Measurements from ENCODE around the gene CNTNAP5. TPM values are rescaled to one million over a fixed set of nuclear protein-coding genes. Genes with fewer than 3 reads are reported as not detected.

Gene CNTNAP5
- total and polyA plus RNA-seq, 2 of the 13 experiments (the other 11 are each of a cell fraction or from before 2014, with no cell fraction given): not detected

- WGBS (ENCODE audit: low lambda C conversion rate): 5% methylated on average over 1 of the region's 1 CpG
Measured at GRCh38 chr2:124308319-124309062, 283.4 kb downstream of the CNTNAP5 start.

GRCh38 chr2:124309563-124310138 lies 284.6 kb downstream of the CNTNAP5 start:
- H3K4me3 ChIP-seq (replicated peaks in 1 of 3; ENCODE audit: insufficient read depth in 1 of 3, low read depth in 2 of 3, low read length in 3 of 3): no peak overlapping the region
- TF ChIP-seq, protein P1, sequence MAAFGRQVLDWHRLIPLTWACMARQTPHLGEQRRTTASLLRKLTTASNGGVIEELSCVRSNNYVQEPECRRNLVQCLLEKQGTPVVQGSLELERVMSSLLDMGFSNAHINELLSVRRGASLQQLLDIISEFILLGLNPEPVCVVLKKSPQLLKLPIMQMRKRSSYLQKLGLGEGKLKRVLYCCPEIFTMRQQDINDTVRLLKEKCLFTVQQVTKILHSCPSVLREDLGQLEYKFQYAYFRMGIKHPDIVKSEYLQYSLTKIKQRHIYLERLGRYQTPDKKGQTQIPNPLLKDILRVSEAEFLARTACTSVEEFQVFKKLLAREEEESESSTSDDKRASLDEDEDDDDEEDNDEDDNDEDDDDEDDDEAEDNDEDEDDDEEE (CRISPR knock-in tag; IDR thresholded peaks at IDR 0.05): no peak
- no peak for TF ChIP-seq ZNF256 (CRISPR knock-in tag; conservative IDR thresholded peaks at IDR 0.05)
- TF ChIP-seq ZNF770 (CRISPR knock-in tag; IDR thresholded peaks at IDR 0.05): no peak
- no peak for TF ChIP-seq TRIM22 (IDR thresholded peaks at IDR 0.05)
- no peak for TF ChIP-seq EEA1 (CRISPR knock-in tag; IDR thresholded peaks at IDR 0.05; ENCODE audit: borderline replicate concordance)
- no peak for TF ChIP-seq NR2F6 (IDR thresholded peaks at IDR 0.05)
- no peak for TF ChIP-seq NR2F6 (CRISPR knock-in tag; IDR thresholded peaks at IDR 0.05)
- no peak for TF ChIP-seq ZNF878 (CRISPR knock-in tag; IDR thresholded peaks at IDR 0.05)
- no peak for TF ChIP-seq NFE2L1 (CRISPR knock-in tag; IDR thresholded peaks at IDR 0.05; ENCODE audit: borderline replicate concordance)
- TF ChIP-seq REL (CRISPR knock-in tag; conservative IDR thresholded peaks at IDR 0.05): no peak
- no peak for TF ChIP-seq MEIS2 (CRISPR knock-in tag; IDR thresholded peaks at IDR 0.05)
- TF ChIP-seq RFX3 (CRISPR knock-in tag; IDR thresholded peaks at IDR 0.05): no peak
- no peak for TF ChIP-seq ONECUT2 (CRISPR knock-in tag; IDR thresholded peaks at IDR 0.05)

More at GRCh38 chr2:124308319-124309062, 283.4 kb downstream of the CNTNAP5 start:
- TF ChIP-seq SATB2 (CRISPR knock-in tag; IDR thresholded peaks at IDR 0.05) (no peak), NFRKB (IDR thresholded peaks at IDR 0.05) (no peak), KDM2A (CRISPR knock-in tag; IDR thresholded peaks at IDR 0.05; ENCODE audit: borderline replicate concordance, low read depth) (no peak), SOX5 (CRISPR knock-in tag; IDR thresholded peaks at IDR 0.05; ENCODE audit: borderline replicate concordance) (no peak)
- no peaks in the 10 kb centered on the region for H3K4me1 ChIP-seq (ENCODE audit: insufficient read depth, low read length)
- in situ Hi-C loops (cut with HindIII; ENCODE audit: extremely low pct_ligation_motif_present, low pct_unique_long_range_greater_than_20kb) (no loop called here), intact Hi-C loops (cut with micrococcal nuclease; ENCODE audit: unreplicated experiment) (no loop called here)
- no peaks in the 10 kb centered on the region for H4K20me1 ChIP-seq (ENCODE audit: insufficient read depth, low read length)
- FAIRE-seq (no peak), ATAC-seq (no peak), DNase-seq (ENCODE audit: low spot score) (no peak)
- CTCF ChIA-PET (ENCODE audit: low intra/inter-chr PET ratio, low total read pairs): no interaction called here
- H2AFZ ChIP-seq (ENCODE audit: low read length): no peak overlapping the region
- no peak overlapping the region for H3K4me3 ChIP-seq (replicated peaks in 1 of 3; ENCODE audit: insufficient read depth in 1 of 3, low read depth in 2 of 3, low read length in 3 of 3)
- no peak overlapping the region for H3K27ac ChIP-seq (ENCODE audit: extremely low read length, insufficient read depth, low read length)
- H3K9ac ChIP-seq (ENCODE audit: insufficient read depth, low read depth, low read length): no peak overlapping the region
- POLR2A ChIA-PET: no interaction called here
- no peaks in the 10 kb centered on the region; the same call in 1 of the 2 replicates for H3K9me3 ChIP-seq (ENCODE audit: low read length)
- H3K79me2 ChIP-seq (ENCODE audit: insufficient read depth, low read length): no peaks in the 10 kb centered on the region
- H3K4me2 ChIP-seq (ENCODE audit: low read depth, low read length): no peak overlapping the region
- no peaks in the 10 kb centered on the region for H3K36me3 ChIP-seq (replicated peaks in 1 of 2; ENCODE audit: control insufficient read depth in 1 of 2, insufficient read depth in 2 of 2, low read length in 2 of 2)
- no TSS peak for BruUV-seq (replicated peaks)
- H3K27me3 ChIP-seq (ENCODE audit: control insufficient read depth in 1 of 2, insufficient read depth in 2 of 2, low read length in 2 of 2): no peaks in the 10 kb centered on the region

More at GRCh38 chr2:124309563-124310138, 284.6 kb downstream of the CNTNAP5 start:
- no TSS peak for BruUV-seq (replicated peaks)
- no peak overlapping the region for H3K4me2 ChIP-seq (ENCODE audit: low read depth, low read length)
- H2AFZ ChIP-seq (ENCODE audit: low read length): no peak overlapping the region
- H3K36me3 ChIP-seq (replicated peaks in 1 of 2; ENCODE audit: control insufficient read depth in 1 of 2, insufficient read depth in 2 of 2, low read length in 2 of 2): no peaks in the 10 kb centered on the region
- WGBS (ENCODE audit: low lambda C conversion rate): 20% methylated on average over 8 of the region's 8 CpGs
- ATAC-seq: no peak
- ChIA-PET POLR2A (no interaction called here), CTCF (ENCODE audit: low intra/inter-chr PET ratio, low total read pairs) (no interaction called here)
- no peaks in the 10 kb centered on the region; the same call in 1 of the 2 replicates for H3K9me3 ChIP-seq (ENCODE audit: low read length)
- intact Hi-C loops (cut with micrococcal nuclease; ENCODE audit: unreplicated experiment): no loop called here
- H3K79me2 ChIP-seq (ENCODE audit: insufficient read depth, low read length): no peaks in the 10 kb centered on the region
- H3K27ac ChIP-seq (ENCODE audit: extremely low read length, insufficient read depth, low read length): no peak overlapping the region
- in situ Hi-C loops (cut with HindIII; ENCODE audit: extremely low pct_ligation_motif_present, low pct_unique_long_range_greater_than_20kb): no loop called here
- H4K20me1 ChIP-seq (ENCODE audit: insufficient read depth, low read length): no peaks in the 10 kb centered on the region
- H3K9ac ChIP-seq (ENCODE audit: insufficient read depth, low read depth, low read length): no peak overlapping the region
- DNase-seq (ENCODE audit: low spot score): no peak
- no peak for FAIRE-seq
- H3K4me1 ChIP-seq (ENCODE audit: insufficient read depth, low read length): no peaks in the 10 kb centered on the region
- H3K27me3 ChIP-seq (ENCODE audit: control insufficient read depth in 1 of 2, insufficient read depth in 2 of 2, low read length in 2 of 2): no peaks in the 10 kb centered on the region
